Esophagus muscularis mucosa (tissue), 3 donors: ENCODE results near the gene ZNF655.

Experiments
- CTCF ChIP-seq, 3 experiments: fragments of 200-600 bp in 2 of 3; fragments of 450-650 bp in 1 of 3; sonication (generic) in 2 of 3; IDR thresholded peaks; one replicate each; pipeline ENCODE4 v1.5.1; 2017 to 2019; ENCODE audit warnings: antibody characterized with exemption in 3 of 3, mild to moderate bottlenecking in 2 of 3, moderate library complexity in 1 of 3
- EP300 ChIP-seq: sonication (generic); formaldehyde crosslinking; IDR thresholded peaks from one replicate; pipeline ENCODE4 v1.6.1; 2017; ENCODE audit warnings: antibody characterized with exemption

- TF ChIP-seq CTCF (IDR thresholded peaks at IDR 0.05) (no peak), EP300 (no peak)
These were observed 66.0 kb downstream of the ZNF655 start for GRCh38 chr7:99624484-99624883.
